HepG2 (cell line): ENCODE measurements around the gene GDF15. TPM values are rescaled to one million over a fixed set of nuclear protein-coding genes. Genes with fewer than 3 reads are reported as not detected.

Experiments used
- MEIS1 ChIP-seq: sonication (generic); formaldehyde crosslinking; IDR thresholded peaks from 2 replicates; pipeline ENCODE4 v1.9.0; 2021; ENCODE audit warnings: mild to moderate bottlenecking, missing genetic modification reagents, moderate library complexity, borderline replicate concordance
- NFE2 ChIP-seq: sonication (generic); formaldehyde crosslinking; IDR thresholded peaks from 2 replicates; pipeline ENCODE4 v1.4.0; 2020; ENCODE audit warnings: missing genetic modification reagents
- NFE2L1 ChIP-seq: sonication (generic); formaldehyde crosslinking; IDR thresholded peaks from 2 replicates; pipeline ENCODE4 v1.4.0; 2020; ENCODE audit warnings: missing genetic modification reagents, mild to moderate bottlenecking, borderline replicate concordance
- ONECUT2 ChIP-seq: sonication (generic); formaldehyde crosslinking; IDR thresholded peaks from 2 replicates; pipeline ENCODE4 v1.4.0; 2020; ENCODE audit warnings: missing genetic modification reagents
- RORA ChIP-seq: sonication (generic); formaldehyde crosslinking; IDR thresholded peaks from 2 replicates; pipeline ENCODE4 v1.5.0; 2020; ENCODE audit warnings: mild to moderate bottlenecking, missing genetic modification reagents, moderate library complexity
- SMARCC2 ChIP-seq: fragments of 450-650 bp; IDR thresholded peaks from 2 replicates; pipeline ENCODE4 v1.6.1; 2017; ENCODE audit warnings: antibody characterized with exemption, mild to moderate bottlenecking
- ZFP62 ChIP-seq: sonication (generic); formaldehyde crosslinking; IDR thresholded peaks from 2 replicates; pipeline ENCODE4 v1.4.0; 2020; ENCODE audit warnings: missing genetic modification reagents
- polyA plus RNA-seq, 8 experiments: library from polyadenylated mRNA; depleted of rRNA in 3 of 8; stranded (reverse) in 7 of 8; unstranded in 1 of 8; fragments of >200 nt; fragmentation: Illumina TruSeq in 4 of 8; extraction: Trizol in 4 of 8; gene quantifications; 2 replicates each; pipeline versions ENCODE4 v1.2.1 to v1.2.3, GENCODE V29; 2011 to 2016; ENCODE audit warnings: low read depth in 4 of 8, missing spikeins in 1 of 8, mixed read lengths in 1 of 8; ENCODE audit not compliant: insufficient read depth in 1 of 8
- total RNA-seq, 5 experiments: library from RNA; depleted of rRNA; stranded (reverse); fragments of >200 nt; fragmentation: Illumina TruSeq; extraction: Trizol; gene quantifications; 2 replicates each; pipeline ENCODE4 v1.2.3, GENCODE V29; 2016; ENCODE audit warnings: low read depth in 1 of 5
- TF ChIP-seq, protein P1 (sequence below): sonication (generic); formaldehyde crosslinking; IDR thresholded peaks from one replicate; pipeline ENCODE4 v1.5.1; 2020; ENCODE audit warnings: mild to moderate bottlenecking, missing genetic modification reagents; ENCODE audit errors: not compliant biosample characterization
- TF ChIP-seq, protein P2 (sequence below): sonication (generic); formaldehyde crosslinking; IDR thresholded peaks from 2 replicates; pipeline ENCODE4 v1.9.0; 2021; ENCODE audit warnings: missing genetic modification reagents, borderline replicate concordance
- TF ChIP-seq, protein P3 (sequence below): sonication (generic); formaldehyde crosslinking; IDR thresholded peaks from 2 replicates; pipeline ENCODE4 v1.4.0; 2020; ENCODE audit warnings: missing genetic modification reagents, borderline replicate concordance

Gene GDF15
- total and polyA plus RNA-seq, 2 of the 13 experiments (the other 11 are each of a cell fraction or from before 2014, with no cell fraction given), result 146 to 422 TPM

DNA sequence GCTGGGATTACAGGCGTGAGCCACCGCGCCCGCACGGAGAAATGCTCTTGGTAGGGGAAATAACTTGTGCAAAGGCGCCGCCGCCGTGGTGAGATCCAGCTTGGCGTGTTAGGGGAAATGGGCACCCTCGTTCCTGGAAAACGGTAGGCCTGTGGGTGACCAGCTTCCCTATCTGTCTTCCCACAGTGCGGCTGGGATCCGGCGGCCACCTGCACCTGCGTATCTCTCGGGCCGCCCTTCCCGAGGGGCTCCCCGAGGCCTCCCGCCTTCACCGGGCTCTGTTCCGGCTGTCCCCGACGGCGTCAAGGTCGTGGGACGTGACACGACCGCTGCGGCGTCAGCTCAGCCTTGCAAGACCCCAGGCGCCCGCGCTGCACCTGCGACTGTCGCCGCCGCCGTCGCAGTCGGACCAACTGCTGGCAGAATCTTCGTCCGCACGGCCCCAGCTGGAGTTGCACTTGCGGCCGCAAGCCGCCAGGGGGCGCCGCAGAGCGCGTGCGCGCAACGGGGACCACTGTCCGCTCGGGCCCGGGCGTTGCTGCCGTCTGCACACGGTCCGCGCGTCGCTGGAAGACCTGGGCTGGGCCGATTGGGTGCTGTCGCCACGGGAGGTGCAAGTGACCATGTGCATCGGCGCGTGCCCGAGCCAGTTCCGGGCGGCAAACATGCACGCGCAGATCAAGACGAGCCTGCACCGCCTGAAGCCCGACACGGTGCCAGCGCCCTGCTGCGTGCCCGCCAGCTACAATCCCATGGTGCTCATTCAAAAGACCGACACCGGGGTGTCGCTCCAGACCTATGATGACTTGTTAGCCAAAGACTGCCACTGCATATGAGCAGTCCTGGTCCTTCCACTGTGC is 2.4 kb downstream of the GDF15 start (continued):
- TF ChIP-seq, protein P1, sequence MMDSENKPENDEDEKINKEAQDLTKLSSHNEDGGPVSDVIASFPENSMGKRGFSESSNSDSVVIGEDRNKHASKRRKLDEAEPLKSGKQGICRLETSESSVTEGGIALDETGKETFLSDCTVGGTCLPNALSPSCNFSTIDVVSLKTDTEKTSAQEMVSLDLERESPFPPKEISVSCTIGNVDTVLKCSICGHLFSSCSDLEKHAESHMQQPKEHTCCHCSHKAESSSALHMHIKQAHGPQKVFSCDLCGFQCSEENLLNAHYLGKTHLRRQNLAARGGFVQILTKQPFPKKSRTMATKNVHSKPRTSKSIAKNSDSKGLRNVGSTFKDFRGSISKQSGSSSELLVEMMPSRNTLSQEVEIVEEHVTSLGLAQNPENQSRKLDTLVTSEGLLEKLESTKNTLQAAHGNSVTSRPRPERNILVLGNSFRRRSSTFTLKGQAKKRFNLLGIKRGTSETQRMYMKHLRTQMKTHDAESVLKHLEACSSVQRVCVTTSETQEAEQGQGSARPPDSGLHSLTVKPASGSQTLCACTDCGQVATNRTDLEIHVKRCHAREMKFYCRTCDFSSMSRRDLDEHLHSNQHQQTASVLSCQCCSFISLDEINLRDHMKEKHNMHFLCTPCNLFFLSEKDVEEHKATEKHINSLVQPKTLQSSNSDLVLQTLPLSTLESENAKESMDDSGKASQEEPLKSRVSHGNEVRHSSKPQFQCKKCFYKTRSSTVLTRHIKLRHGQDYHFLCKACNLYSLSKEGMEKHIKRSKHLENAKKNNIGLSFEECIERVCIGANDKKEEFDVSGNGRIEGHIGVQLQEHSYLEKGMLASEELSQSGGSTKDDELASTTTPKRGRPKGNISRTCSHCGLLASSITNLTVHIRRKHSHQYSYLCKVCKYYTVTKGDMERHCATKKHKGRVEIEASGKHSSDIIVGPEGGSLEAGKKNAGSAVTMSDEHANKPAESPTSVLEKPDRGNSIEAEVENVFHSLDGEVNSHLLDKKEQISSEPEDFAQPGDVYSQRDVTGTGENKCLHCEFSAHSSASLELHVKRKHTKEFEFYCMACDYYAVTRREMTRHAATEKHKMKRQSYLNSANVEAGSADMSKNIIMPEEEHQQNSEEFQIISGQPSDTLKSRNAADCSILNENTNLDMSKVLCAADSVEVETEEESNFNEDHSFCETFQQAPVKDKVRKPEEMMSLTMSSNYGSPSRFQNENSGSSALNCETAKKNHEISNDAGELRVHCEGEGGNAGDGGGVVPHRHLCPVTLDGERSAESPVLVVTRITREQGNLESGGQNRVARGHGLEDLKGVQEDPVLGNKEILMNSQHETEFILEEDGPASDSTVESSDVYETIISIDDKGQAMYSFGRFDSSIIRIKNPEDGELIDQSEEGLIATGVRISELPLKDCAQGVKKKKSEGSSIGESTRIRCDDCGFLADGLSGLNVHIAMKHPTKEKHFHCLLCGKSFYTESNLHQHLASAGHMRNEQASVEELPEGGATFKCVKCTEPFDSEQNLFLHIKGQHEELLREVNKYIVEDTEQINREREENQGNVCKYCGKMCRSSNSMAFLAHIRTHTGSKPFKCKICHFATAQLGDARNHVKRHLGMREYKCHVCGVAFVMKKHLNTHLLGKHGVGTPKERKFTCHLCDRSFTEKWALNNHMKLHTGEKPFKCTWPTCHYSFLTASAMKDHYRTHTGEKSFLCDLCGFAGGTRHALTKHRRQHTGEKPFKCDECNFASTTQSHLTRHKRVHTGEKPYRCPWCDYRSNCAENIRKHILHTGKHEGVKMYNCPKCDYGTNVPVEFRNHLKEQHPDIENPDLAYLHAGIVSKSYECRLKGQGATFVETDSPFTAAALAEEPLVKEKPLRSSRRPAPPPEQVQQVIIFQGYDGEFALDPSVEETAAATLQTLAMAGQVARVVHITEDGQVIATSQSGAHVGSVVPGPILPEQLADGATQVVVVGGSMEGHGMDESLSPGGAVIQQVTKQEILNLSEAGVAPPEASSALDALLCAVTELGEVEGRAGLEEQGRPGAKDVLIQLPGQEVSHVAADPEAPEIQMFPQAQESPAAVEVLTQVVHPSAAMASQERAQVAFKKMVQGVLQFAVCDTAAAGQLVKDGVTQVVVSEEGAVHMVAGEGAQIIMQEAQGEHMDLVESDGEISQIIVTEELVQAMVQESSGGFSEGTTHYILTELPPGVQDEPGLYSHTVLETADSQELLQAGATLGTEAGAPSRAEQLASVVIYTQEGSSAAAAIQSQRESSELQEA (CRISPR knock-in tag), result peak; percentile 87
- TF ChIP-seq, protein P2, sequence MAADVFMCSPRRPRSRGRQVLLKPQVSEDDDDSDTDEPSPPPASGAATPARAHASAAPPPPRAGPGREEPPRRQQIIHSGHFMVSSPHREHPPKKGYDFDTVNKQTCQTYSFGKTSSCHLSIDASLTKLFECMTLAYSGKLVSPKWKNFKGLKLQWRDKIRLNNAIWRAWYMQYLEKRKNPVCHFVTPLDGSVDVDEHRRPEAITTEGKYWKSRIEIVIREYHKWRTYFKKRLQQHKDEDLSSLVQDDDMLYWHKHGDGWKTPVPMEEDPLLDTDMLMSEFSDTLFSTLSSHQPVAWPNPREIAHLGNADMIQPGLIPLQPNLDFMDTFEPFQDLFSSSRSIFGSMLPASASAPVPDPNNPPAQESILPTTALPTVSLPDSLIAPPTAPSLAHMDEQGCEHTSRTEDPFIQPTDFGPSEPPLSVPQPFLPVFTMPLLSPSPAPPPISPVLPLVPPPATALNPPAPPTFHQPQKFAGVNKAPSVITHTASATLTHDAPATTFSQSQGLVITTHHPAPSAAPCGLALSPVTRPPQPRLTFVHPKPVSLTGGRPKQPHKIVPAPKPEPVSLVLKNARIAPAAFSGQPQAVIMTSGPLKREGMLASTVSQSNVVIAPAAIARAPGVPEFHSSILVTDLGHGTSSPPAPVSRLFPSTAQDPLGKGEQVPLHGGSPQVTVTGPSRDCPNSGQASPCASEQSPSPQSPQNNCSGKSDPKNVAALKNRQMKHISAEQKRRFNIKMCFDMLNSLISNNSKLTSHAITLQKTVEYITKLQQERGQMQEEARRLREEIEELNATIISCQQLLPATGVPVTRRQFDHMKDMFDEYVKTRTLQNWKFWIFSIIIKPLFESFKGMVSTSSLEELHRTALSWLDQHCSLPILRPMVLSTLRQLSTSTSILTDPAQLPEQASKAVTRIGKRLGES (CRISPR knock-in tag), result peak; percentile 19; the same call in 1 of the 2 replicates
- no peak for TF ChIP-seq SMARCC2
- TF ChIP-seq, protein P3, sequence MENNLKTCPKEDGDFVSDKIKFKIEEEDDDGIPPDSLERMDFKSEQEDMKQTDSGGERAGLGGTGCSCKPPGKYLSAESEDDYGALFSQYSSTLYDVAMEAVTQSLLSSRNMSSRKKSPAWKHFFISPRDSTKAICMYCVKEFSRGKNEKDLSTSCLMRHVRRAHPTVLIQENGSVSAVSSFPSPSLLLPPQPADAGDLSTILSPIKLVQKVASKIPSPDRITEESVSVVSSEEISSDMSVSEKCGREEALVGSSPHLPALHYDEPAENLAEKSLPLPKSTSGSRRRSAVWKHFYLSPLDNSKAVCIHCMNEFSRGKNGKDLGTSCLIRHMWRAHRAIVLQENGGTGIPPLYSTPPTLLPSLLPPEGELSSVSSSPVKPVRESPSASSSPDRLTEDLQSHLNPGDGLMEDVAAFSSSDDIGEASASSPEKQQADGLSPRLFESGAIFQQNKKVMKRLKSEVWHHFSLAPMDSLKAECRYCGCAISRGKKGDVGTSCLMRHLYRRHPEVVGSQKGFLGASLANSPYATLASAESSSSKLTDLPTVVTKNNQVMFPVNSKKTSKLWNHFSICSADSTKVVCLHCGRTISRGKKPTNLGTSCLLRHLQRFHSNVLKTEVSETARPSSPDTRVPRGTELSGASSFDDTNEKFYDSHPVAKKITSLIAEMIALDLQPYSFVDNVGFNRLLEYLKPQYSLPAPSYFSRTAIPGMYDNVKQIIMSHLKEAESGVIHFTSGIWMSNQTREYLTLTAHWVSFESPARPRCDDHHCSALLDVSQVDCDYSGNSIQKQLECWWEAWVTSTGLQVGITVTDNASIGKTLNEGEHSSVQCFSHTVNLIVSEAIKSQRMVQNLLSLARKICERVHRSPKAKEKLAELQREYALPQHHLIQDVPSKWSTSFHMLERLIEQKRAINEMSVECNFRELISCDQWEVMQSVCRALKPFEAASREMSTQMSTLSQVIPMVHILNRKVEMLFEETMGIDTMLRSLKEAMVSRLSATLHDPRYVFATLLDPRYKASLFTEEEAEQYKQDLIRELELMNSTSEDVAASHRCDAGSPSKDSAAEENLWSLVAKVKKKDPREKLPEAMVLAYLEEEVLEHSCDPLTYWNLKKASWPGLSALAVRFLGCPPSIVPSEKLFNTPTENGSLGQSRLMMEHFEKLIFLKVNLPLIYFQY, result no peak
- TF ChIP-seq NFE2 (CRISPR knock-in tag), result no peak
- peak; percentile 68; the same call in 1 of the 2 replicates for TF ChIP-seq ZFP62 (CRISPR knock-in tag)
- TF ChIP-seq ONECUT2 (CRISPR knock-in tag), result 0 out of 2 replicates have a peak, but pooled peaks have one; percentile 14
- TF ChIP-seq MEIS1 (CRISPR knock-in tag), result peak; percentile 68; the same call in 1 of the 2 replicates
- TF ChIP-seq RORA (CRISPR knock-in tag), result no peak; the same call in 1 of the 2 replicates
- TF ChIP-seq NFE2L1 (CRISPR knock-in tag), result 0 out of 2 replicates have a peak, but pooled peaks have one; percentile 25
